ENCODE measurements around the gene ASTL.
"Not testable (repeated sequence)": the region's sequence is repeated elsewhere in the genome, so short reads cannot be mapped to it uniquely, and the experiment has no call there.

ASTL gene

GRCh38 chr2:96087130-96087529, 51.2 kb downstream of the ASTL start:
- TF ChIP-seq, protein P1, sequence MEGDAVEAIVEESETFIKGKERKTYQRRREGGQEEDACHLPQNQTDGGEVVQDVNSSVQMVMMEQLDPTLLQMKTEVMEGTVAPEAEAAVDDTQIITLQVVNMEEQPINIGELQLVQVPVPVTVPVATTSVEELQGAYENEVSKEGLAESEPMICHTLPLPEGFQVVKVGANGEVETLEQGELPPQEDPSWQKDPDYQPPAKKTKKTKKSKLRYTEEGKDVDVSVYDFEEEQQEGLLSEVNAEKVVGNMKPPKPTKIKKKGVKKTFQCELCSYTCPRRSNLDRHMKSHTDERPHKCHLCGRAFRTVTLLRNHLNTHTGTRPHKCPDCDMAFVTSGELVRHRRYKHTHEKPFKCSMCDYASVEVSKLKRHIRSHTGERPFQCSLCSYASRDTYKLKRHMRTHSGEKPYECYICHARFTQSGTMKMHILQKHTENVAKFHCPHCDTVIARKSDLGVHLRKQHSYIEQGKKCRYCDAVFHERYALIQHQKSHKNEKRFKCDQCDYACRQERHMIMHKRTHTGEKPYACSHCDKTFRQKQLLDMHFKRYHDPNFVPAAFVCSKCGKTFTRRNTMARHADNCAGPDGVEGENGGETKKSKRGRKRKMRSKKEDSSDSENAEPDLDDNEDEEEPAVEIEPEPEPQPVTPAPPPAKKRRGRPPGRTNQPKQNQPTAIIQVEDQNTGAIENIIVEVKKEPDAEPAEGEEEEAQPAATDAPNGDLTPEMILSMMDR (IDR thresholded peaks at IDR 0.05; ENCODE audit: low read depth, low read length, missing control alignments), result no peak
- H3K4me3 ChIP-seq (ENCODE audit: low read depth, low read length), result no peak overlapping the region
- DNase-seq (ENCODE audit: low read depth), result no peak

- no peak overlapping the region for H3K4me3 ChIP-seq (ENCODE audit: low read depth, low read length)
- TF ChIP-seq, protein P1 (IDR thresholded peaks at IDR 0.05; ENCODE audit: low read depth, low read length, missing control alignments), result no peak
- DNase-seq (ENCODE audit: low read depth), result no peak
These were observed 52.6 kb downstream of the ASTL start for GRCh38 chr2:96085541-96086355.

DNA sequence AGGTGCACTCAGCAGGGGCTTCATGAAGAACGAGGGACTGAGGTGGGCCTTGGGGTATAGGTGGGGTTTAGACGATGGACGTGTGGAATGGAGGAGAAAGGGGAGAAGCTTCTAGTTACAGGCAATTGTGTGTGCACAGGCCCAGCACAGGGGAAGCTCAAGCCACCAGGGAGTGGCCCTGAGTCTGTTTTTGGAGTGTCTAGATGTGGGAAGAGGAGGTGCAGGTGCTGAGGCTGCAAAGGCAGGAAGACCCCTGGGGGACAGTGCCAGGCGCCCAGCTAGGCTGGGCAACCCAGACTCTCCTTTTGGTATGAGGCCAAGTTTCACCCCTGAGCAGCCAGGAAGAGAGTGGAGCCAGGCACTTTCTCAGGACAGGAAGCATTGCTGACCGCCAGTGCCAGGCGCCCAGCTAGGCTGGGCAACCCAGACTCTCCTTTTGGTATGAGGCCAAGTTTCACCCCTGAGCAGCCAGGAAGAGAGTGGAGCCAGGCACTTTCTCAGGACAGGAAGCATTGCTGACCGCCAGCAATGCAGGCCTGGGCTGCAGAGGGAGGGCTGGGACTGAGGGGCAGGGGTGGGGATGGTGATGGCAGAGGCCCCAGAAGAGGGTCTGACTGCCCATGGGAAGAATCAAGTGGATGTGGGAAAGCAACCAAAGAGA, 53.3 kb downstream of the ASTL start:
- not testable (repeated sequence) for DNase-seq (ENCODE audit: low read depth); H3K4me3 ChIP-seq (ENCODE audit: low read depth, low read length)

- TF ChIP-seq, protein P1 (IDR thresholded peaks at IDR 0.05; ENCODE audit: low read depth, low read length, missing control alignments), result no peak
- no peak overlapping the region for H3K4me3 ChIP-seq (ENCODE audit: low read depth, low read length)
- DNase-seq (ENCODE audit: low read depth), result no peak
These were observed 54.1 kb downstream of the ASTL start for GRCh38 chr2:96083989-96084857.

GRCh38 chr2:96083064-96083939, 55.0 kb downstream of the ASTL start:
- TF ChIP-seq, protein P1 (IDR thresholded peaks at IDR 0.05; ENCODE audit: low read depth, low read length, missing control alignments), result no peak
- DNase-seq (ENCODE audit: low read depth), result no peak
- H3K4me3 ChIP-seq (ENCODE audit: low read depth, low read length), result no peak overlapping the region

DNA sequence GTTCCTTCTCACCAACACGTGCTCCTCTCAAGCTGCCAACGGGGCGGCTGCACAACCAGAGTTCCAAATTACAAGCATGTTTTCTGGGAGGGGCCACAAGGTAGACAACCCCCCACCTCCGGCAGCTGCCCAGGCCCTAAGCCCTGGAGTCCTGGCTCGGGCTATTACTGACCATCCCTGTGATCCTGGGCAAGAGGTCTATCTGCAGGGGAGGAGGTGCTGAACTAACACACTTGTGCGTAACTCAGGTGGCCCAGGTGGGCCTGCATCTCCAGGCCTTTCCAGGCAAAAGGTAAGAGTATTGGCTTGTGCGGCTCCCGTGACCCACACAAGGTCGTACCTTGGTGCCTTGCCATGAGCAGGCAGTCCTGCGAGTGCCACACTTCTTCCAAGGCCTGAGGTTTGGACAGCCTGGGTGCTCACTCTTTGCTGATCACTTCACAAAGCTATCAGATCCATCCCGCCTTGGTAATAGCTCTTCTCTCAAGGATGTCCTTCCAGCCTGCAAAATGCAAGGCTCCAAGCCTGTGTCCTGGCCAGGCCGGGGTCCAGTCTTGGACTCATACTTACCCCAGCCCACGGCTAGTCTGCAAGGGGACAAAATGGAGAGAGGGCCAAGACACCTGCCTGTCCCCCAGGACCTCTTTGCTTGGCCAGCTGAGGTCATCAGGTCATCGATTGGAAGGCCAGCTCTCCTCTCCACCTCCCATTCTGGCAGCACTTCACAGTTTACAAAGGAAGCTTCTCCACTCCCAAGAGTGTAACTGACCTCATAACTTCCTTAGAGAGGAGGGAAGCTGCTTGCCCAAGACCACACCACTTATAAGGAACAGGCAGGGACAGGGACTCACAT, 55.9 kb downstream of the ASTL start:
- no peak for DNase-seq (ENCODE audit: low read depth)
- H3K4me3 ChIP-seq (ENCODE audit: low read depth, low read length), result no peak overlapping the region
- TF ChIP-seq, protein P1 (IDR thresholded peaks at IDR 0.05; ENCODE audit: low read depth, low read length, missing control alignments), result no peak
